Measurements from ENCODE around the gene TIMP2.
"Not testable (repeated sequence)": the region's sequence is repeated elsewhere in the genome, so short reads cannot be mapped to it uniquely, and the experiment has no call there.

TIMP2 gene

DNA sequence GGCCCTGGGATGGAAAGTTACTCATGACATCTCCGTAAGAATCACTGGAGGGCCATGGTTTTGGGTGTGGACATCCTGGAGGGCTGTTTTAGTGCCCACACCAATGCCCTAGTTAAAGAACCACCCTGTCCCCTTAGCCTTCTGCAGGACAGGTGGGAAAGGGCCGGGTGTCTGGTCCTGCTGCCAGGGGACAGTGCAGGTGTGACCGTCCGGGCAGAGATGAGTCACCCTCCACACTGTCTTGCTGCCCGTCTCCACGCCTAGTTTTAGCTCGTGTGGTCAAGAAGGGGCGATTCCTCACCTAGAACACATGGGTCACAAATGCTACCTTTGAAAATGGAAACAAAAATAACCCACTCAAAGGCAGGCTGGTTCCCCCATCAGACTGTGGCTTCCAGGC is 39.2 kb downstream of the TIMP2 start:
- DNase-seq = no peak

DNA sequence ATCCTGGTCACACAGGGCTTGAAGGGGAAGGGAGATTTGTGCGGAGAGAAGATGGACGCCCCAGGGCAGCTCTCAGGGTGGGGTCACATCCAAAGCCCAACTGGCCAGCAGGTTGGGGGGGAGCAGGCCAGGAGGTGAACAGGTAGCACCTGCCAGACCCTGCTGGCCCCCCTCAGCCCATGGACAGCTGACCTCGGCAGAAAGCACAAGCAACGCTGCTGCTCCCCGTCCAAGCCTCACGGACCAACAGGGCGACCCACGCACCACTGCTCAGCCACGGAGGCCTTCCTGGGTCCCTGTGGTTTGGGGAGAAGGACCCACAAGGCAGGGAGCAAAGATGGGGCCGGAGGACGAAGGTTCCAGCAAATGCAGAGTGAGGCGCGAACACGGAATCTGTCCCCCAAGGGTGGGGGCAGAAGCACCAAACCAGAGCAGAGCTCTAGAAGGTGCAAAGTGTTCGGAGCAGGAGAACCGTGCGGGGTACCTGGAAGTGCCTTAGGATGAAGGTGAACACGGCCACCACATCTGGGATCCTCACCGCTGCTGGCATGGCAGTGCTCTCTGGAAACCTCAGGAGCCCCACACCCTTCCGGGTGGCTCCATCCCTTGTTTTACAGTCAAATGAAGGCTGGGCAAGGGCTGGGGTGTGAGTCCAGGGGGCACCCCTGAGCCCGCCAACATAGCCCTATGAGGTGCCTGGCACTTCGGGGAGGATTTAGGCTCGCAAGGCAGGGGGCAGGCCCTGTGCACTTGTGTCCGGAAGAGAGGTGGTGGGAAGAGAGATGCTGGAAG is 40.1 kb downstream of the TIMP2 start:
- DNase-seq = no peak

- no peak for DNase-seq
These were observed 40.9 kb downstream of the TIMP2 start for GRCh38 chr17:78884148-78884825.

GRCh38 chr17:78883533-78884131 is 41.6 kb downstream of the TIMP2 start:
- peak in 2 of 6 experiments; percentile 5 to 12 for DNase-seq

DNA sequence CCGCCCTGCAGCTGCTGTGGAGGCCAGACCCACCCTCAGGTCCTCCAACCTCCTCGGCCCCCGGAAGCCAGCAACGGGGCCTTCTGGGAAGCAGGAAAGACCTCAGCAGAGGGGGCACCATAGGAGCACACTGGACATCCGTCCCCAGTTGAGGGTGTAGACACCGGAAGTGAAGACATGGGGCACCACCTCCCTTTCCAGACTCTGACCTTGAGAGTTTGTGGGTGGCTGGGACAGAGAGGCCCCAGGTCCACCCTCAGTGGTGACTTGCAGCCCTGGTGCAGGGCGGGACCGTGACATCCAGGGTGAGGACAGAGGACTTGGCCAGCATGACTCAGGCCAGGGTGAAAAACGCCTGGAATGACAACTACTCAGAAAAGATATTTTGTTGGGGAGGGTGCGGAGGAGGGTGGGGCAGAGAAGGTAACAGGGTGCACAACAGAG is 42.1 kb downstream of the TIMP2 start:
- DNase-seq = no peak

DNA sequence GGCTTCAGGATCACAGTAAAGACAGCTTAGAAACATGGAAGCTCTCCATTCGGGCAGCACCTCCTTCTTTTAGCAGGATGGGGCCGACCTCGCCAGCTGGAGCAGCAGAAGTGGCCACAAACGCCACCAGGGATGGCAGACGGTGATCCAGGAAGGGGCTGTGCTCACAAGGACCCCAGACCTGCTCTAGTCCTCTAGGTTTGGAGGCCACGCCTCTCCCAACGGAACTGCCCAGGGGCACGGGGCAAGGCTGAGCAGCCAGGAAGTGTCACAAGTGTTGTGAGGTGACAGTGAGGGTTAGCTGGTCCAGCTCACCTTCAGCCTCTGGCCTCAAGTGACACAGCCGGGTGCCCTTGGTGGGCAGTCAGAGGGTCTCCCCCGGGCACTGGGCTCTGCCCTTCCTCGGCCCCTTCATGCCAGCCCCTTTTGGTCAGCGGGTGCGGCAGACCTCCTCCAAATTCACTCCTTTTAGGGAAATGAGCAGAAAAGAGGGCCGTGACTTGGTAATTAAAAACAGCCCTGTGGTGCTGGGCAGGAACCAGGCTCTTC is 42.6 kb downstream of the TIMP2 start:
- no peak for DNase-seq

DNA sequence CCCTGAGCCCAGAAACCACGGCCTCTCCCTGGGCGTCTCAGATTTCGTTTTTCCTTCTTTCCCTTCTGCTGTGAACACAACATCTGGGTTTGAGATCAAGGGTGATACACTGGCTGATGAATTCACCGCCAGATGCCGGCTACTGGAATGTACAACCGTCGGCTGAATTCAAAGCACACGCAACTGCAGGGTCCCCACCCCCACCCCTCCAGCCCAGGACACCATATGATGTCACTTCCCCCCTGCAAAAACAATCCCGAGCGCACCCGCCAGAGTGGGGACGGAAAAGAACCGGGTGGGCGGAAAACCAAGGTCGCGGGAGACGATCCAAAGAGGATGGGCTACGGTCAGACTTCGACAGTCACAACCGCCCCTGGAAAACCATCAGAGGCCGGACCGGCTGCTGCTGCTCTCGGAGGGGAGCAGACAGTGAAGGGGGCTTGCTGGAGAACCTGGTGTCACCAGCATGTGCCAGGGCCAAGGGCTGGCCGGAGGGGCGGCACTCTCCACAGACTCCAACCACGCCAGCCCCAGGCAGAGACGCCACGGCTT is 45.5 kb downstream of the TIMP2 start:
- peak in 4 of 6 experiments; percentile 10 to 41 (median 35) for DNase-seq

DNA sequence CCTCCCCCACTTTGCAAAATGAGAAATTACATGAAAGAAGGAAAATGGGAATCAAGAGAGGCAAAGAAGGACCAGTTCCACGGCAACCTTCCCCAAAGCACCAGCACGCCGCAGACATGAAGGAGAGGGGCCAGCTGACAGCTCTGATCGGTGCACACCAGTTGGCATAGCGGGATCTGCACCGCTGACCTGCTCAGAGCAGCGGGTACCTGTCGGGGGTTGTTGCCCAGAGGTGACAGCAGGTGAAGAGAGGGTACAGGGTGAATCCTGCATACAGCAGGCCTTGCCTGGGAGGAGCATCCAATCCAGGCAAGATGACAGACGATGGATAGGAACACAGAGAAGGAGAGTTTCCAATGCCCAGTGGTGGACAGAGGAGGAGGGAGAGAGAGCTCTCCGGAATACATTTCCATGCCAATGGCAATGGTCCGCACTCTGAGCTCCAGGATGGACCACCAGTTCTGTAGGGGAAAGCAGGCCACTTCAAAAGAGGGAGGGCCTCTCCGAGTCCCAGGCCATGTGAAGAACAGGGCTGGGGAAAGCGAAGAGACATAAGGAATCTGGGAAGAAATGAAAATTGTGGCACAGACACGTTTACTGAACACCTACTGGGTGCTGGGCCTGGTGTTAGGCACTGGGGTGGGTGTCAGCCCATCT is 46.2 kb downstream of the TIMP2 start:
- no peak for DNase-seq

DNA sequence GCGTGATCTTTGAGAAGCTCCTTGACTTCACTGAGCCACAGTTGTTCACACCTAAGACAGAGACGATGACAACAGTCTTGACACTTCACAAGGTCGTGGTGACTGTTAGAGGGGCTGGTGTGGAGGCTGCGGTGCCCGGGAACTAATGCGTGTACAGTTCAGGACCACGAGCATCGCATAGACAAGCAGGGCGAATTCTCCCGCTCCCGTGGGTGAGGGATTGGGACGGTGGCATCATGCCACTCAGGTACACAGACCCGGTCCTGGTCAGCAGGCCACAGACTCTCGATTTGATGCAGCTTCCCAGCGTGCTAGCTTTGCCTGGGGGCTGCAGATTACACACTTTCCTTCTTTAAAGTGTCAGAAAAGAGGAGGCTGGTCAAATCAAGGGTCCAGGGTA is 46.9 kb downstream of the TIMP2 start:
- DNase-seq = no peak

GRCh38 chr17:78876954-78877517 is 48.2 kb downstream of the TIMP2 start:
- not testable (repeated sequence) for DNase-seq

DNA sequence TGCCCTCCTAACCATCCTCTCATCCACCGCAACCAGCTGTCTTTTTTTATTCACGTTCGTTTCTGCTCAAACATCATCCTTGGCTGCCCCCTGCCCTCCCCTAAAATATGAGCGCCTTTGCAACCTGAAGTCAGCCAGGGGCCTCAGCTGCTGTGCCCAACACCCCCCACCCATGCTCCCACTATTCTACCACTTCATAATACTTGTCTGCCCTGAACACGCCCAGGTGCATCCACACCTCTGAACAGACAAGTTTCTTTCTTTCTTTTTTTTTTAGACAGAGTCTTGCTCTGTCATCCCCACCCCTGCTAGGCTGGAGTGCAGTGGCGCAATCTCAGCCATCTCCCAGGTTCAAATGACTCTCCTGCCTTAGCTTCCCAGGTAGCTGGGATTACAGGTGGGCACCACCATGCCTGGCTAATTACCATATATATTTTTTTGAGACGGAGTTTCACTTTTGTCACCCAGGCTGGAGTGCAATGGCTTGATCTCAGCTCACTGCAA is 49.0 kb downstream of the TIMP2 start:
- DNase-seq = no peak

DNA sequence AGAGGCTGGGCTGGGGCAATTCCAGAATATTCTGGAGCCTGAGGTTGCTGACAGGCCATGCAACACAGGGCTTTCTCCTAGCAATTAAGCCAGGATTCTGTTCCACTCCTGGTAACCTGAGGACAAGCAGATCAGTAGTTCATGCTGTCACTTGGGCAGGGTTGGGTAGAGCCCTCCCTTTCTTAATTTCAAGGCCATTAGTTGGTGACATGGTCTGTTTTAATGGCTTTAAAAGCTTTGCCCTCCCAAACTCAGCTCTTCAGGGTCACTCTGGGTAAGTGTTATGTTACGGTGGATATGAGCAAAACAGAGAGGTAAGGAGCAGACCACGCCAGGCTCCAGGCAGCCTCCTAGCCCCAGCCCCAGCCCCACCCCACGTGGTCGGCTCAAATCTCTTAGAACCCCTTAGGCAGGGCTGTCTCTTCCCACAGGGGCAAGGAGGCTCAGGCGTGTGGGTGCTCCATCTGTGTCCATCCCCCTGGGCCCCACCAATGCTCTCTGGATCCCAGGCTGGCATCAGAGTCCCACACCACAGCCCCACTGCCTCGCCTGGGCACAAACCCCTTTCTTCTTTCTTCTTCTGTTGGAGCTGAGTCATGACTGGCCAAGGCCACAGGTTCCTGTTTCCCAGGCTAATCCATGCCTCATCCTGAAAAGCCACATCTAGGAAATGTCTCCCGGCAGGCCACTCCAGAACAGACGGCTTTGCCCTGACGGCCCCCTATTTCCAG is 49.7 kb downstream of the TIMP2 start:
- no peak for DNase-seq

DNA sequence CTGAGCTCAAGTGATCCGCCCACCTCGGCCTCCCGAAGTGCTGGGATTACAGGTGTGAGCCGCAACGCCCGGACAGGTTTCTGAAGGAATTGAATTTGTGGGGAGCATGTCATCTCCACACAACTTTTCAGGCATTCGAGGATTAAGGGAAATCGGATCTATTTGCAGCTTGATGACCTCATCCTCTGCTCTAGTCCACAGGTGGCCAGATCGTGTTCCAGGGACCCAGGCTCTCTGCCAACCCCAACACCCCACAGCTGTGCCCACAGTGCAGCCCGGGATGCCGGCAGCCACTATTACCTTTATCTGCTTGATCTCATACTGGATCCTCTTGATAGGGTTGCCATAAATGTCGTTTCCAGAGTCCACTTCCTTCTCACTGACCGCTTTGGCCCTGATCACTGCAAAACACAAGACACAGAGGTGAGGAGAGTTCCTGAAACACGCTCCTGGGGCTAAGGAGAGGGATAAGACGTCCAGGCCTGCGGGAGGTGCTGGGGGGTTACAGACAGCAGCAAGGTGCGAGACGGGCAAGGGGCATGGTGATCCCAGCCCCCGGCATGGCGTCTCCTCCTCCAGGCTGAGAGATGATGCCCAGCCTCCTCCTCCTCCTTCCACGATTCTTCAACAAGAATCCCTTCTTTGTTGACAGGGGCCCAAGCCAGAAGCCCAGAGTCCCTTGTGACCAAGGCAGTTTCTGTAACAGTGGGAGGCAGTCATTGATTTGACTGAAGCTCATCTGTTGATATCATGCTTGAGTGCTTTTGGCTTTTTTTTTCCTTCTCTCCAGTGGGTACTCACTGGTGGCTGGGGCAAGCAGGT is 51.5 kb downstream of the TIMP2 start:
- DNase-seq = no peak

DNA sequence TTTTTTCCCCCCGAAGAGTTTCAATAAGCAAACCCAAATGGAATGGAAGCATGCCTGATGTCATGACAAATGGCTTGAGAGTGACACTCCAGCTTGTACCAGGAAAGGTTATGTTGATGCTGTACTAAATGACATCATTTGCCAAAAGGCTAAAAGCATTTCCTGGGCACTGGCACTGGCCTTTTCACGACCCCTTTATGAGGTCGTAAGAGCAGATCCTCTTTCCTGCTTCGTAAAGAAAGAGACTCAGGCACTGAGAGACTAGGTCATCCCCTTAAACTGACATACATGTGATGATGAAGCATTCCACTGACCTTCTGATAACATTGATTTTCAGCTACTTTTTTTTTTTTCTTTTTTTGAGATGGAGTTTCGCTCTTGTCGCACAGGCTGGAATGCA is 52.7 kb downstream of the TIMP2 start:
- DNase-seq = no peak

- no peak for DNase-seq
These were observed 54.6 kb downstream of the TIMP2 start for GRCh38 chr17:78870621-78871020.

DNA sequence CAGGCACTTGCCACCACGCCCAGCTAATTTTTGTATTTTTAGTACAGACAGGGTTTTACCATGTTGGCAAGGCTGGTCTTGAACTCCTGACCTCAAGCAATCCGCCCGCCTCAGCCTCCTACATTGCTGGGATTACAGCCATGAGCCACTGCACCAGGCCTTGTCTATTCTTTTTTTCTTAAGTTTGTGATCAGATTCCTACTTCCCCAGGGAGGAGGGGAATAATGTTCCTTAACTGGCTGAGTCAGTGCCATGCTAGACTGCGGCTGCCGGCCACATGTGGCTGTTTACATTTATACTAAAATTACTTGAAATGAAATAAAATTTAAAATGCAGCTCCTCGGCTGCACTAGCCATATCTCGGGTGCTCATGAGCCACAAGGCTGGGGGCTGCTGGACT is 56.8 kb downstream of the TIMP2 start:
- DNase-seq = no peak

- not testable (repeated sequence) for DNase-seq
These were observed 58.1 kb downstream of the TIMP2 start for GRCh38 chr17:78867046-78867445.

GRCh38 chr17:78865682-78866390 is 59.4 kb downstream of the TIMP2 start:
- DNase-seq = peak; percentile 25 to 58 (median 42)

- DNase-seq = no peak
These were observed 61.1 kb downstream of the TIMP2 start for GRCh38 chr17:78864117-78864516.
